HepG2 (cell line): ENCODE data around the gene ITIH1. TPM values are rescaled to one million over a fixed set of nuclear protein-coding genes. Genes with fewer than 3 reads are reported as not detected.
A peak's percentile ranks its signal among the peaks of the same experiment; 100 is the strongest.

Source experiments
- ATF7-NPFF ChIP-seq: sonication (generic); formaldehyde crosslinking; IDR thresholded peaks from 2 replicates; pipeline ENCODE4 v1.8.1; 2023; ENCODE audit warnings: mild to moderate bottlenecking, low read depth, missing genetic modification reagents, moderate library complexity
- CEBPZ ChIP-seq: IDR thresholded peaks from 2 replicates; pipeline ENCODE4 v1.6.1; 2012; ENCODE audit warnings: low read length, improper control_type of control experiment
- CENPT ChIP-seq: sonication (generic); formaldehyde crosslinking; IDR thresholded peaks from 2 replicates; pipeline ENCODE4 v1.8.0; 2022; ENCODE audit warnings: low read depth, mild to moderate bottlenecking, moderate library complexity, missing genetic modification reagents
- EP300 ChIP-seq, 3 experiments: sonication (generic) in 1 of 3; formaldehyde crosslinking in 1 of 3; IDR thresholded peaks; 2 replicates each; pipeline versions ENCODE4 v1.5.1 to v1.6.1; 2011 to 2020; ENCODE audit warnings: low read depth in 2 of 3, low read length in 2 of 3, borderline replicate concordance in 1 of 3, improper control_type of control experiment in 1 of 3, mild to moderate bottlenecking in 1 of 3, missing genetic modification reagents in 1 of 3, moderate library complexity in 1 of 3
- HOXA3 ChIP-seq: sonication (generic); formaldehyde crosslinking; IDR thresholded peaks from 2 replicates; pipeline ENCODE4 v1.5.0; 2020; ENCODE audit warnings: missing genetic modification reagents
- KDM5A ChIP-seq: fragments of 200-600 bp; sonication (generic); IDR thresholded peaks from 2 replicates; pipeline ENCODE4 v1.7.0; 2018; ENCODE audit warnings: antibody characterized with exemption, mild to moderate bottlenecking, low read length, borderline replicate concordance
- NAIF1 ChIP-seq: sonication (generic); formaldehyde crosslinking; IDR thresholded peaks from 2 replicates; pipeline ENCODE4 v1.5.0; 2020; ENCODE audit warnings: mild to moderate bottlenecking, missing genetic modification reagents, borderline replicate concordance
- NBN ChIP-seq: fragments of 450-650 bp; conservative IDR thresholded peaks from 2 replicates; pipeline ENCODE4 v1.6.1; 2017
- NR1H2 ChIP-seq: sonication (generic); formaldehyde crosslinking; IDR thresholded peaks from 2 replicates; pipeline ENCODE4 v1.8.1; 2022; ENCODE audit warnings: low read depth, missing genetic modification reagents, borderline replicate concordance
- RFX5 ChIP-seq: IDR thresholded peaks from 2 replicates; pipeline ENCODE4 v1.6.1; 2011; ENCODE audit warnings: low read depth, low read length, improper control_type of control experiment
- RFXAP ChIP-seq: sonication (generic); formaldehyde crosslinking; IDR thresholded peaks from 2 replicates; pipeline ENCODE4 v1.4.0; 2020; ENCODE audit warnings: missing genetic modification reagents, borderline replicate concordance
- SMAD1 ChIP-seq: sonication (generic); formaldehyde crosslinking; IDR thresholded peaks from 2 replicates; pipeline ENCODE4 v1.4.0; 2020; ENCODE audit warnings: missing genetic modification reagents, low read depth, mild to moderate bottlenecking, borderline replicate concordance
- SOX13 ChIP-seq, 3 experiments: fragments of 450-650 bp in 1 of 3; sonication (generic) in 1 of 3; formaldehyde crosslinking in 1 of 3; IDR thresholded peaks in 2 of 3; conservative IDR thresholded peaks in 1 of 3; 2 replicates each; pipeline versions ENCODE4 v1.5.0 to v1.6.1; 2016 to 2020; ENCODE audit warnings: antibody characterized with exemption in 1 of 3, mild to moderate bottlenecking in 1 of 3, missing compliant biosample characterization in 1 of 3, missing genetic modification reagents in 1 of 3, moderate library complexity in 1 of 3
- TBP ChIP-seq: sonication (generic); formaldehyde crosslinking; IDR thresholded peaks from 2 replicates; pipeline ENCODE4 v1.5.0; 2020; ENCODE audit warnings: missing genetic modification reagents
- ZNF207 ChIP-seq: fragments of 450-650 bp; IDR thresholded peaks from 2 replicates; pipeline ENCODE4 v1.6.1; 2016; ENCODE audit warnings: antibody characterized with exemption, borderline replicate concordance
- ZNF292 ChIP-seq: sonication (generic); formaldehyde crosslinking; IDR thresholded peaks from 2 replicates; pipeline ENCODE4 v1.8.1; 2022; ENCODE audit warnings: mild to moderate bottlenecking, low read depth, missing genetic modification reagents, borderline replicate concordance
- ZNF382 ChIP-seq: sonication (generic); formaldehyde crosslinking; IDR thresholded peaks from 2 replicates; pipeline ENCODE4 v1.5.0; 2020; ENCODE audit warnings: missing genetic modification reagents, mild to moderate bottlenecking, borderline replicate concordance
- ZNF577 ChIP-seq: sonication (generic); formaldehyde crosslinking; IDR thresholded peaks from 2 replicates; pipeline ENCODE4 v1.4.0; 2020; ENCODE audit warnings: mild to moderate bottlenecking, low read depth, missing genetic modification reagents, borderline replicate concordance
- ZNF766 ChIP-seq: sonication (generic); formaldehyde crosslinking; IDR thresholded peaks from 2 replicates; pipeline ENCODE4 v1.5.0; 2020; ENCODE audit warnings: missing genetic modification reagents, borderline replicate concordance
- polyA plus RNA-seq, 8 experiments: library from polyadenylated mRNA; depleted of rRNA in 3 of 8; stranded (reverse) in 7 of 8; unstranded in 1 of 8; fragments of >200 nt; fragmentation: Illumina TruSeq in 4 of 8; extraction: Trizol in 4 of 8; gene quantifications; 2 replicates each; pipeline versions ENCODE4 v1.2.1 to v1.2.3, GENCODE V29; 2011 to 2016; ENCODE audit warnings: low read depth in 4 of 8, missing spikeins in 1 of 8, mixed read lengths in 1 of 8; ENCODE audit not compliant: insufficient read depth in 1 of 8
- total RNA-seq, 5 experiments: library from RNA; depleted of rRNA; stranded (reverse); fragments of >200 nt; fragmentation: Illumina TruSeq; extraction: Trizol; gene quantifications; 2 replicates each; pipeline ENCODE4 v1.2.3, GENCODE V29; 2016; ENCODE audit warnings: low read depth in 1 of 5
- TF ChIP-seq, protein P1 (sequence below): sonication (generic); formaldehyde crosslinking; IDR thresholded peaks from 2 replicates; pipeline ENCODE4 v1.8.0; 2022; ENCODE audit warnings: missing genetic modification reagents, low read depth, mild to moderate bottlenecking, borderline replicate concordance
- TF ChIP-seq, protein P2 (sequence below): sonication (generic); formaldehyde crosslinking; conservative IDR thresholded peaks from 2 replicates; pipeline ENCODE4 v1.8.0; 2022; ENCODE audit warnings: missing genetic modification reagents
- TF ChIP-seq, protein P3 (sequence below): sonication (generic); formaldehyde crosslinking; IDR thresholded peaks from 2 replicates; pipeline ENCODE4 v1.4.0; 2020; ENCODE audit warnings: missing genetic modification reagents

Gene ITIH1
- total and polyA plus RNA-seq, 2 of the 13 experiments (the other 11 are each of a cell fraction or from before 2014, with no cell fraction given): 12.3 to 19.6 TPM

DNA sequence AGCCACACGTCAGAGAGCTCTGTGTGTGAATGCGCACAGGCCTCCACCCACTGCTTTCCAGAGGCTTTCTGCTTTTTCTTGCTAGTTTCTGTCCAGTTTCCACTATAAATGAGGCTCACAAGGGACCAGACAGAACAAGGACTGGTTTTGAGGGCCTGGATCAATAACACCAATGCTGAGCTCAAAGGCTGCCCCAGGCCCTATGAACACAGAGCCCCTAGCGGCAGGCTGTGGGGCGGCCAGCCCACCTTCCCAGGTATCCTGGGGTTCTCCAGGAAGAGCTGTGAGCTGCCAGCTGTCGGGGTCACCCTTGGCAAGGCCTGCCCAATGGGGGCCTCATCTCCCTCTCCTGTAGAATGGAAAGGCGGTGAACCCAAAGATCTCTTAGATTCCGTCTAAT lies 15.0 kb downstream of the ITIH1 start (continued):
- TF ChIP-seq TBP (CRISPR knock-in tag) (no peak), KDM5A (no peak), SMAD1 (no peak), ZNF382 (CRISPR knock-in tag) (no peak), ZNF766 (CRISPR knock-in tag) (no peak), ZNF207 (no peak), EP300 (IDR thresholded peaks at IDR 0.05; ENCODE audit: low read depth in 2 of 2, low read length in 2 of 2) (no peak), EP300 (CRISPR knock-in tag; IDR thresholded peaks at IDR 0.05; ENCODE audit: borderline replicate concordance) (no peak), ZNF577 (CRISPR knock-in tag) (no peak), RFXAP (CRISPR knock-in tag) (no peak), NR1H2 (no peak), ATF7-NPFF (CRISPR knock-in tag) (no peak), CENPT (CRISPR knock-in tag) (no peak), NAIF1 (CRISPR knock-in tag) (no peak), HOXA3 (no peak), ZNF292 (CRISPR knock-in tag) (peak; percentile 63; the same call in 1 of the 2 replicates), SOX13 (IDR thresholded peaks at IDR 0.05) (no peak), SOX13 (CRISPR knock-in tag; conservative IDR thresholded peaks at IDR 0.05 in 1 of 2, IDR thresholded peaks at IDR 0.05 in 1 of 2) (no peak), NBN (no peak), RFX5 (no peak), CEBPZ (no peak)
- TF ChIP-seq, protein P1, sequence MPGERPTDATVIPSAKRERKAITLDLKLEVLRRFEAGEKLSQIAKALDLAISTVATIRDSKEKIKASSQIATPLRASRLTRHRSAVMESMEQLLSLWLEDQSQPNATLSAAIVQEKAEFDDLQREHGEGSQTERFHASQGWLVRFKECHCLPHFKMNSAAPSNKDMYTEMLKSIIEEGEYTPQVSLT (CRISPR knock-in tag): no peak
- TF ChIP-seq, protein P2, sequence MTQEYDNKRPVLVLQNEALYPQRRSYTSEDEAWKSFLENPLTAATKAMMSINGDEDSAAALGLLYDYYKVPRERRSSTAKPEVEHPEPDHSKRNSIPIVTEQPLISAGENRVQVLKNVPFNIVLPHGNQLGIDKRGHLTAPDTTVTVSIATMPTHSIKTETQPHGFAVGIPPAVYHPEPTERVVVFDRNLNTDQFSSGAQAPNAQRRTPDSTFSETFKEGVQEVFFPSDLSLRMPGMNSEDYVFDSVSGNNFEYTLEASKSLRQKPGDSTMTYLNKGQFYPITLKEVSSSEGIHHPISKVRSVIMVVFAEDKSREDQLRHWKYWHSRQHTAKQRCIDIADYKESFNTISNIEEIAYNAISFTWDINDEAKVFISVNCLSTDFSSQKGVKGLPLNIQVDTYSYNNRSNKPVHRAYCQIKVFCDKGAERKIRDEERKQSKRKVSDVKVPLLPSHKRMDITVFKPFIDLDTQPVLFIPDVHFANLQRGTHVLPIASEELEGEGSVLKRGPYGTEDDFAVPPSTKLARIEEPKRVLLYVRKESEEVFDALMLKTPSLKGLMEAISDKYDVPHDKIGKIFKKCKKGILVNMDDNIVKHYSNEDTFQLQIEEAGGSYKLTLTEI (CRISPR knock-in tag): no peak
- TF ChIP-seq, protein P3, sequence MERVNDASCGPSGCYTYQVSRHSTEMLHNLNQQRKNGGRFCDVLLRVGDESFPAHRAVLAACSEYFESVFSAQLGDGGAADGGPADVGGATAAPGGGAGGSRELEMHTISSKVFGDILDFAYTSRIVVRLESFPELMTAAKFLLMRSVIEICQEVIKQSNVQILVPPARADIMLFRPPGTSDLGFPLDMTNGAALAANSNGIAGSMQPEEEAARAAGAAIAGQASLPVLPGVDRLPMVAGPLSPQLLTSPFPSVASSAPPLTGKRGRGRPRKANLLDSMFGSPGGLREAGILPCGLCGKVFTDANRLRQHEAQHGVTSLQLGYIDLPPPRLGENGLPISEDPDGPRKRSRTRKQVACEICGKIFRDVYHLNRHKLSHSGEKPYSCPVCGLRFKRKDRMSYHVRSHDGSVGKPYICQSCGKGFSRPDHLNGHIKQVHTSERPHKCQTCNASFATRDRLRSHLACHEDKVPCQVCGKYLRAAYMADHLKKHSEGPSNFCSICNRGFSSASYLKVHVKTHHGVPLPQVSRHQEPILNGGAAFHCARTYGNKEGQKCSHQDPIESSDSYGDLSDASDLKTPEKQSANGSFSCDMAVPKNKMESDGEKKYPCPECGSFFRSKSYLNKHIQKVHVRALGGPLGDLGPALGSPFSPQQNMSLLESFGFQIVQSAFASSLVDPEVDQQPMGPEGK (CRISPR knock-in tag): peak; percentile 28; the same call in 1 of the 2 replicates
